Smooth muscle cell (in vitro differentiated cells): ENCODE data around the gene KCNQ1. TPM values are rescaled to one million over a fixed set of nuclear protein-coding genes. Genes with fewer than 3 reads are reported as not detected.

ENCODE experiments used
- DNase-seq: peaks from one replicate; lab custom pipeline; 2025; ENCODE audit not compliant: unreplicated experiment; lab: John Stamatoyannopoulos, UW
- H2AFZ ChIP-seq: fragments of 200-600 bp; sonication (generic); 2 replicates; pipeline ENCODE4 v1.6.0; 2016; ENCODE audit warnings: antibody characterized with exemption, low read depth, mild to moderate bottlenecking
- H3F3A ChIP-seq: fragments of 200-600 bp; sonication (generic); 2 replicates; pipeline ENCODE4 v1.6.0; 2017; ENCODE audit warnings: antibody characterized with exemption, low read depth
- H3K27ac ChIP-seq: fragments of 200-600 bp; sonication (generic); 2 replicates; pipeline ENCODE4 v1.5.1; 2016; ENCODE audit warnings: low read depth, mild to moderate bottlenecking
- H3K27me3 ChIP-seq: fragments of 200-600 bp; sonication (generic); 2 replicates; pipeline ENCODE4 v1.6.1; 2016; ENCODE audit warnings: low read depth, mild to moderate bottlenecking
- H3K36me3 ChIP-seq: fragments of 200-600 bp; sonication (generic); 2 replicates; pipeline ENCODE4 v1.5.1; 2016; ENCODE audit warnings: low read depth
- H3K4me1 ChIP-seq: fragments of 200-600 bp; sonication (generic); 2 replicates; pipeline ENCODE4 v1.5.1; 2016; ENCODE audit warnings: low read depth
- H3K4me2 ChIP-seq: fragments of 200-600 bp; sonication (generic); 2 replicates; pipeline ENCODE4 v1.6.0; 2016; ENCODE audit warnings: mild to moderate bottlenecking
- H3K4me3 ChIP-seq: fragments of 200-600 bp; sonication (generic); 2 replicates; pipeline ENCODE4 v1.5.1; 2016; ENCODE audit warnings: mild to moderate bottlenecking
- H3K79me2 ChIP-seq: fragments of 200-600 bp; sonication (generic); 2 replicates; pipeline ENCODE4 v1.6.0; 2016; ENCODE audit warnings: low read depth, mild to moderate bottlenecking
- H3K9ac ChIP-seq: fragments of 200-600 bp; sonication (generic); 2 replicates; pipeline ENCODE4 v1.6.0; 2016; ENCODE audit warnings: low read depth
- H3K9me3 ChIP-seq: fragments of 200-600 bp; sonication (generic); replicated peaks from 2 replicates; pipeline ENCODE4 v1.5.1; 2016; ENCODE audit warnings: low read depth
- H4K20me1 ChIP-seq: fragments of 200-600 bp; sonication (generic); 2 replicates; pipeline ENCODE4 v1.6.0; 2016; ENCODE audit warnings: low read depth
- CTCF ChIP-seq: fragments of 200-600 bp; sonication (generic); IDR thresholded peaks from 2 replicates; pipeline ENCODE4 v1.5.1; 2017; ENCODE audit warnings: borderline replicate concordance, mild to moderate bottlenecking, antibody characterized with exemption; ENCODE audit not compliant: insufficient read depth, poor library complexity, severe bottlenecking
- WGBS: methylation state at CpG from one replicate; pipeline ENCODE4 v1.1.7; 2016; ENCODE audit warnings: low lambda C conversion rate; 5-methylcytosine and 5-hydroxymethylcytosine counted together
- polyA plus RNA-seq: library from polyadenylated mRNA; unstranded; fragments of >200 nt; fragmentation: Nextera tagmentation; extraction: Ambion mirVana; gene quantifications from 2 replicates; pipeline ENCODE4 v1.2.1, GENCODE V29; 2016
- total RNA-seq: library from RNA; depleted of rRNA; stranded (reverse); fragments of >200 nt; gene quantifications from 2 replicates; pipeline ENCODE4 v1.2.3, GENCODE V29; 2014

The KCNQ1 gene
- total and polyA plus RNA-seq, 2 experiments from 2014 or later: 1.3 to 2.3 TPM

DNA sequence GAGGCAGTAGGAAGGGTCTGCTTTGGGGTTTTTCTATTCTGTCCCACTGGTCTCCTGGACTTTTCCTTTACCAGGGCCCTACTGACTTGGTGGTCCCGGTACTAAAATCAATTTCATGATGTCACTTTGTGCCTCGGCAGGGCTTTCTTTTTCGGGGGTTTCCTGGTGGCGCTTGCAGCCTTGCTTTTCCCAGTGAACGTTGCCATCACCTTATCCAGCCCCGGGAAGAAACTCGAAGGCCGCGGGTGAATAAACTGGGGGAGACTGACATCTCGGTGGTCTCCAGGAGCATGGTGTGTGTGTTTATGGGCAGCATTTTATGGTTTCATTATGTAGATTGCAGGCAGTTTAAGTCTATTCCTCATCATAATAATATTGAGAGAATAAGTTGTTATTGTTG, 84.4 kb downstream of the KCNQ1 start:
- Histone ChIP-seq H3K4me3 (no peak overlapping the region), H4K20me1 (no peaks in the 10 kb centered on the region), H2AFZ (no peak overlapping the region), H3K36me3 (no peaks in the 10 kb centered on the region), H3K9ac (no peak overlapping the region), H3F3A (peaks cover 7% of the 10 kb centered on the region), H3K27ac (no peak overlapping the region), H3K27me3 (peaks cover 8% of the 10 kb centered on the region), H3K4me2 (no peak overlapping the region), H3K79me2 (no peaks in the 10 kb centered on the region), H3K9me3 (no peaks in the 10 kb centered on the region), H3K4me1 (peaks cover 11% of the 10 kb centered on the region)
- 88% methylated on average over 10 of the region's 10 CpGs for WGBS
- TF ChIP-seq CTCF: no peak
- DNase-seq: no peak

DNA sequence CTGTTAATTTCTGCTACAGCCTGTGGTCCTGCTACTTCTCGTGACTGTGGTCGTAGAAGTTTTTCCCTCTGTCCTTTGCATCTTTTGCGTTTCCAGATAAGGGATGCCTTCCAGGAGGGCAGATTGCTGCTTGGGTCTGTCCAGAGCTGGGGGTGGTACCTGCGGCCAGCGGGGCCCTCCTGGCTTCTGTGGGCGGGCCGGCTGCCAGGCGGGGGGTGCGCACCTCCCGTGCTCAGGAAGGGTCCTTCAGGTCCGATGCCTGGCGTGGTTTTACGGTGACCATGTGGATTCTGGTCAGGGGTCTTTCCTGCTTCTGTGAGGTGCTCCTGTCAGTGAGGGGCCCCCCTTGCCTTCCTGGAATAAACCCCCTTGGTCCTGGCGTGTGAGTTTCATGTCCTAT, 84.8 kb downstream of the KCNQ1 start:
- DNase-seq: no peak
- Histone ChIP-seq H3K9ac (no peak overlapping the region), H3K79me2 (no peaks in the 10 kb centered on the region), H3K4me1 (peaks cover 14% of the 10 kb centered on the region), H3K27me3 (peaks cover 8% of the 10 kb centered on the region), H4K20me1 (no peaks in the 10 kb centered on the region), H3K9me3 (no peaks in the 10 kb centered on the region), H3K27ac (no peak overlapping the region), H3F3A (peaks cover 7% of the 10 kb centered on the region), H3K4me2 (no peak overlapping the region), H3K36me3 (no peaks in the 10 kb centered on the region), H2AFZ (no peak overlapping the region), H3K4me3 (no peak overlapping the region)
- 90% methylated on average over 14 of the region's 14 CpGs for WGBS
- no peak for TF ChIP-seq CTCF

DNA sequence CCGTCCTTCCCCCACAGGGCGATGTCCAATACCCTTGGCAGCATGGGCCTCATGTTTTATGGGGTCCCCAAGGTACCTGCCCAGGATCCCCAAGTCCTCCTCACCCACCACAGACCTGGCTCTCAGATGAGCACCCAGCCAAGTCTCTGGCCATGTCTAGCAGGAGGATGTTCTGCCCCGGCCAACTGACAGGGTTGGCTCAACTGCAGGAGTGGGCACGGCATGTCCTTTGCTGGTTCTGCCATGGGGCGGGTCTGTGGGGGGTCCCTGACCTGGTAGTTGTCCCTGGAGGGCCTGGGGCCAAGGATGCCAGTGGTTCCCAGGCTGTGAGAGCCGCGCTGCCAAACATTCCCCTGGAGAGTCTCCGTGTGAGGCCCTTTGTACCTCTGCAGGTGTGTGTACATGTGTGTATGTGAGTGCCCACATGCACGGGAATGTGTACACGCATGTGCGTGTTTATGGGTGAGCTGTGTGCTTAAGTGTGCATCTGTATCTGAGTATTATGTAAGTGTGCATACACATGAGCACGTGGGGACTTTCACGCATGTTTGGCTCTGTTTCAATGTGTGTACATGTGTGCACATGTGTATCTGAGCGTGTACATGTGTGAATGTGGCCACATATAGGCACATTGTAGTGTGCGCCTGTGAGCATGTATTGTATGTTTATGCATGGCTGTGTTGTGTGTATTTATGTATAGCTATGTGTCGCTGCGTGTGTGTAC, 85.5 kb downstream of the KCNQ1 start:
- H3K4me3 ChIP-seq: no peak overlapping the region
- TF ChIP-seq CTCF: no peak
- peaks cover 7% of the 10 kb centered on the region for H3F3A ChIP-seq
- no peak for DNase-seq
- H3K9me3 ChIP-seq: no peaks in the 10 kb centered on the region
- H3K36me3 ChIP-seq: no peaks in the 10 kb centered on the region
- 84% methylated on average over 17 of the region's 17 CpGs for WGBS
- peaks cover 14% of the 10 kb centered on the region for H3K4me1 ChIP-seq
- no peak overlapping the region for H3K4me2 ChIP-seq
- no peak overlapping the region for H3K27ac ChIP-seq
- H4K20me1 ChIP-seq: no peaks in the 10 kb centered on the region
- H3K9ac ChIP-seq: no peak overlapping the region
- no peaks in the 10 kb centered on the region for H3K79me2 ChIP-seq
- H2AFZ ChIP-seq: no peak overlapping the region
- H3K27me3 ChIP-seq: peaks cover 6% of the 10 kb centered on the region

DNA sequence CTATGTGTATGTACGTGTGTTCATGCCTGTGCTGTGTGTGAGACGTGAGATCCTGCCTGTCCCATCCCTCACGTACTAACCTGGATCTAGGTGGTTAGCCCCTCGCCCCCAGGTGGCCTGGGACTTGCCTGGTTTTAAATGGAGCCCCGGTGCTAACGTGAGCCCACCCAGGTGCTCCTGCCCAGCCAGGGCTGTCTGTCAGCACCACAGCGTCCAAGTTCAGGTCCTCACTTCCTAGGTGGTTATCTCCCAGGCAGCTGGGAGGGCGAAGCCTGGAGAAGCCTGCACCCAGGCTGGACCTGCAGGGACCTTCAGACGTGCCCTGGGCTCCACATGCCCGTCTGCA, 86.0 kb downstream of the KCNQ1 start:
- Histone ChIP-seq H3K79me2 (no peaks in the 10 kb centered on the region), H3K4me3 (no peak overlapping the region), H3K27me3 (peaks cover 6% of the 10 kb centered on the region), H3K9ac (no peak overlapping the region), H3K4me1 (peaks cover 14% of the 10 kb centered on the region), H3K9me3 (no peaks in the 10 kb centered on the region), H4K20me1 (no peaks in the 10 kb centered on the region), H3F3A (peaks cover 7% of the 10 kb centered on the region), H3K4me2 (no peak overlapping the region), H2AFZ (no peak overlapping the region), H3K27ac (no peak overlapping the region), H3K36me3 (no peaks in the 10 kb centered on the region)
- TF ChIP-seq CTCF: no peak
- no peak for DNase-seq
- WGBS: 82% methylated on average over 10 of the region's 10 CpGs
